Measurements from ENCODE around the gene FARP2.

DNA sequence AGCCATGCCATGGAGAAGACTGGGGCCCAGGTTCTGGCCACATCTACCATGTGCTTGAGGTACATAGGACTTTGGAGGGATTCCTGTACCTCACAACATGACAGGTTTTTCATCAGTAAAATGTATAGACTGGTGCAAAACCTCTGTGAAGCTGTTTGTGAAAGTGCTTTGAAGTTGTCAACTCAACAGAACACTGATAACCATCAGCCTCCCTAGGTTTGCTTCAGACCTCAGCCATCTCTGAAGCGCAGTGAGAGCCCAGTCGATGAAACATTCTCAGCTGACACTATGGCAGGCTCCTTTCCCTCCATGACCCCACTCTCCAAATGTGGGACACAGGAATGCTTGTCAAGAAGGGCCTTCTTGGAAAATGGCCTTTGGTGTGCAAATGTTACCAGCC lies 113.7 kb downstream of the FARP2 start:
- TF ChIP-seq CTCF (conservative IDR thresholded peaks at IDR 0.05; ENCODE audit: low read length) (no peak), EZH2phosphoT487 (IDR thresholded peaks at IDR 0.05; ENCODE audit: borderline replicate concordance) (no peak)

All from Loucy (cell line).